Activated naive CD4-positive, alpha-beta T cell treated with anti-CD3 and anti-CD28 coated beads, Interleukin-2, amount 50 U/mL, for 24 hours (primary cell): ENCODE results near the gene GUCY2F.

Experiments used
- H3K27ac Mint-ChIP-seq: one replicate; pipeline ENCODE4 v1.8.0; 2021; ENCODE audit warnings: mild to moderate bottlenecking, mixed read lengths
- H3K27me3 Mint-ChIP-seq: one replicate; pipeline ENCODE4 v1.8.0; 2021; ENCODE audit warnings: mixed read lengths
- H3K36me3 Mint-ChIP-seq: one replicate; pipeline ENCODE4 v1.8.0; 2021; ENCODE audit warnings: mixed read lengths
- H3K4me1 Mint-ChIP-seq: one replicate; pipeline ENCODE4 v1.8.0; 2021; ENCODE audit warnings: mixed read lengths
- H3K4me3 Mint-ChIP-seq: one replicate; pipeline ENCODE4 v1.8.0; 2021; ENCODE audit warnings: mild to moderate bottlenecking, mixed read lengths
- H3K9me3 Mint-ChIP-seq: one replicate; pipeline ENCODE4 v1.8.0; 2021; ENCODE audit warnings: mixed read lengths

Gene GUCY2F

DNA sequence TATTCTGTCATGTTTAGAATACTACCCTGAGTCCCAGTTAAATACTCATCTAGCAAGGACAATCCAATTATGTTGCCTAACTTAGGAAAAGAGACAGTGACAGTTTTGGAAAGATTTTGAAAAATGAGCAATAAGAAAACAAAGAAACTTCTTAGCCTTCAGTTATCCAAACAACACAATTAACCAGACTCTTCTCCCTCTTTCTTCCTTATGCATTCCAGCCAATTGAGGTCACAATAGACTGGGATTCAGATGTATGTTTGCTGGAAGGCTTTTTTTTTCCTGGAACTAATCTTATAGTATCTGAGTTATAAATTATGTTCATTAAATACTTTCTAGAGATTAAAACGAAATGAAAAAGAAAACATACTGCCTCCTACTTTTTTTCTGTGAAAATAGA is 109.6 kb downstream of the GUCY2F start:
- Mint-ChIP-seq H3K4me3 (no peak overlapping the region), H3K4me1 (no peaks in the 10 kb centered on the region), H3K27me3 (peaks cover 7% of the 10 kb centered on the region), H3K9me3 (no peaks in the 10 kb centered on the region), H3K36me3 (no peaks in the 10 kb centered on the region), H3K27ac (no peak overlapping the region)

- Mint-ChIP-seq H3K27ac (no peak overlapping the region), H3K36me3 (no peaks in the 10 kb centered on the region), H3K4me1 (no peaks in the 10 kb centered on the region), H3K27me3 (no peaks in the 10 kb centered on the region), H3K4me3 (no peak overlapping the region), H3K9me3 (no peaks in the 10 kb centered on the region)
Measured at GRCh38 chrX:109362101-109362500, 119.8 kb downstream of the GUCY2F start.

- H3K4me3 Mint-ChIP-seq: no peak overlapping the region
- no peaks in the 10 kb centered on the region for H3K9me3 Mint-ChIP-seq
- no peak overlapping the region for H3K27ac Mint-ChIP-seq
- no peaks in the 10 kb centered on the region for H3K27me3 Mint-ChIP-seq
- no peaks in the 10 kb centered on the region for H3K4me1 Mint-ChIP-seq
- no peaks in the 10 kb centered on the region for H3K36me3 Mint-ChIP-seq
Measured at GRCh38 chrX:109360301-109360700, 121.6 kb downstream of the GUCY2F start.

- H3K27ac Mint-ChIP-seq: no peak overlapping the region
- no peak overlapping the region for H3K4me3 Mint-ChIP-seq
- no peaks in the 10 kb centered on the region for H3K9me3 Mint-ChIP-seq
- no peaks in the 10 kb centered on the region for H3K4me1 Mint-ChIP-seq
- no peaks in the 10 kb centered on the region for H3K36me3 Mint-ChIP-seq
- no peaks in the 10 kb centered on the region for H3K27me3 Mint-ChIP-seq
Measured at GRCh38 chrX:109357706-109358105, 124.2 kb downstream of the GUCY2F start.

GRCh38 chrX:109356684-109357083 is 125.2 kb downstream of the GUCY2F start:
- H3K9me3 Mint-ChIP-seq: no peaks in the 10 kb centered on the region
- no peak overlapping the region for H3K4me3 Mint-ChIP-seq
- no peaks in the 10 kb centered on the region for H3K36me3 Mint-ChIP-seq
- H3K27me3 Mint-ChIP-seq: no peaks in the 10 kb centered on the region
- H3K27ac Mint-ChIP-seq: no peak overlapping the region
- H3K4me1 Mint-ChIP-seq: no peaks in the 10 kb centered on the region

- H3K36me3 Mint-ChIP-seq: no peaks in the 10 kb centered on the region
- H3K9me3 Mint-ChIP-seq: no peaks in the 10 kb centered on the region
- no peak overlapping the region for H3K27ac Mint-ChIP-seq
- H3K4me1 Mint-ChIP-seq: no peaks in the 10 kb centered on the region
- H3K4me3 Mint-ChIP-seq: no peak overlapping the region
- H3K27me3 Mint-ChIP-seq: no peaks in the 10 kb centered on the region
Measured at GRCh38 chrX:109352066-109352588, 129.8 kb downstream of the GUCY2F start.

DNA sequence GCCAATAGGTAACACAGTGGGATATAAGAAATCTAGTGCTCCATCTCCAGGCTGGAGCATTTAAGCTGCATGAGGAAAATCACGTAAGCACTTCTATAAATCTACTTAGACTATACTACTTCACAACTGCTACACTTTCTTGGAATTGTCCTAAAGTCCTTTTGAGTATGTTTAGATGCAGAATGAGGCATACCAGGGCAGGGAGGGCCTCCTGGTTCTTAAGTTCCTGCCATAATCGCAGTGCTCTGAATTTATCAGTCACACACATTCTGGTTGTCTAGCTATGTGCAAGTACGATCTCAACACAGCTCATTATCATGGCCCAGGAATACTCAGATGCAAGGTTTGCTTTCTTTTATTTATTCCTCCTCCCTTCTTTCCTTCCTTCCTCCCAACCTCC is 130.3 kb downstream of the GUCY2F start:
- no peak overlapping the region for H3K27ac Mint-ChIP-seq
- no peaks in the 10 kb centered on the region for H3K36me3 Mint-ChIP-seq
- H3K4me1 Mint-ChIP-seq: no peaks in the 10 kb centered on the region
- no peak overlapping the region for H3K4me3 Mint-ChIP-seq
- no peaks in the 10 kb centered on the region for H3K9me3 Mint-ChIP-seq
- H3K27me3 Mint-ChIP-seq: no peaks in the 10 kb centered on the region

DNA sequence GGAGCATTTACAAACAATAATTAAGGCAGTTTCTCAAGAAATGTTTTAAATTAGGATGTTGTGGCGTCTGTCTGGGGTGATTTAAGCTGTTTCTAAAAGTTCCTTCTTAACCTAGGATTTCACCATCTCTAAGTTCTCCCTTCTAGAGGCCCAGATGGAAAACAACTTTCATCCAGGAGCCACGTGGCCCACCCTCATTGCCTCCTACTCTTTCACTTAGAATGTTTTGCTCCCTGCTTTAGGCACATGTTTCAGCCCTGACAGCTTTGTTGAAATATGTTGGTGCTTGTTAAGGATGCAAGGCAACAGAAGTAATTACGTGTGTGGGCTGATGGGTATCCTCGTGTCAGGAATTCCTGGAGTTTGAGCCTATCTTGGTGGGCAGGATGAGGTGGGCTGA is 131.3 kb downstream of the GUCY2F start:
- Mint-ChIP-seq H3K27me3 (no peaks in the 10 kb centered on the region), H3K27ac (no peak overlapping the region), H3K36me3 (no peaks in the 10 kb centered on the region), H3K4me3 (no peak overlapping the region), H3K9me3 (no peaks in the 10 kb centered on the region), H3K4me1 (no peaks in the 10 kb centered on the region)

DNA sequence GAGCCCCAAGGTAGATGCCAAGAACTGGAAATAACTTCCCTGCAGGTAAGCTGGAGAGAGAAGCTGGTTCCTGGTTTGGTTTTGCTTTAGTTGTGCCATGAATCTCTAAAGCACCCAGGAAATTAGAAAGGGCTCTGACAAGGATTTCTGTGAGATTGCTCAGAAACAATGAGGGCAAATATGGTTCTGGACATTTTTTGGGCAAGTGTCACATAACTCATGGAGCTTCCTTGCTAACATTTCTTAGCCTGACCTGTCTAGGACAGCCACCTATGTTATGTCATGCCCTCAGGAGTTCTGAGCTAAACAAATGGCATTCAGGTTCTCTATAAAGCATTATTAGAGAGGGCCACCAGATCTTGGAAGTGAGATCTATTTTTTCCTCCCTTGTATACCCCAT is 131.8 kb downstream of the GUCY2F start:
- H3K27ac Mint-ChIP-seq: no peak overlapping the region
- no peaks in the 10 kb centered on the region for H3K27me3 Mint-ChIP-seq
- no peaks in the 10 kb centered on the region for H3K9me3 Mint-ChIP-seq
- H3K36me3 Mint-ChIP-seq: no peaks in the 10 kb centered on the region
- no peak overlapping the region for H3K4me3 Mint-ChIP-seq
- H3K4me1 Mint-ChIP-seq: no peaks in the 10 kb centered on the region

GRCh38 chrX:109347632-109348031 is 134.3 kb downstream of the GUCY2F start:
- no peaks in the 10 kb centered on the region for H3K9me3 Mint-ChIP-seq
- H3K27ac Mint-ChIP-seq: no peak overlapping the region
- no peaks in the 10 kb centered on the region for H3K4me1 Mint-ChIP-seq
- H3K27me3 Mint-ChIP-seq: no peaks in the 10 kb centered on the region
- no peak overlapping the region for H3K4me3 Mint-ChIP-seq
- no peaks in the 10 kb centered on the region for H3K36me3 Mint-ChIP-seq

GRCh38 chrX:109346491-109346890 is 135.4 kb downstream of the GUCY2F start:
- no peaks in the 10 kb centered on the region for H3K27me3 Mint-ChIP-seq
- H3K27ac Mint-ChIP-seq: no peak overlapping the region
- no peaks in the 10 kb centered on the region for H3K9me3 Mint-ChIP-seq
- H3K36me3 Mint-ChIP-seq: no peaks in the 10 kb centered on the region
- H3K4me3 Mint-ChIP-seq: no peak overlapping the region
- H3K4me1 Mint-ChIP-seq: no peaks in the 10 kb centered on the region

DNA sequence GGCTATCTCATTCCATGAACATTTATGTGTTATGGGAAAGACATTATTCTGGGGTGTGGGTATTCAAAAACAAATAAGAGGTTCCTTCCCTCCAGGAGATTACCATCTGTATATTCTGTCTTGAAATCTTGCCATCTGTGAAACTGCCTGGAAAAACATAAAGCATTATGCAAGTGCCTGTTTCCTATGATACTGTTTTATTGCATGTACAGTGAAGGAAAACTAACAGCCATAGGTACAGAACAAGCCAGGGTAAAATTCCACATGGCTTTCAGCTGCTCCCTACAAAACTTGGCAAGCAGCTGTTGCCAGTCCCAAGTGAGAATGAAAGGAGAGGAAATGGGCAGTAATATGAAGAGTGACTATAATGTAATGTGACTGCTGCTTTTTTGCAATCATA is 136.0 kb downstream of the GUCY2F start:
- H3K36me3 Mint-ChIP-seq: no peaks in the 10 kb centered on the region
- no peaks in the 10 kb centered on the region for H3K27me3 Mint-ChIP-seq
- no peak overlapping the region for H3K4me3 Mint-ChIP-seq
- H3K27ac Mint-ChIP-seq: no peak overlapping the region
- H3K9me3 Mint-ChIP-seq: peaks cover 4% of the 10 kb centered on the region
- no peaks in the 10 kb centered on the region for H3K4me1 Mint-ChIP-seq

- Mint-ChIP-seq H3K27ac (no peak overlapping the region), H3K4me3 (no peak overlapping the region), H3K9me3 (peaks cover 7% of the 10 kb centered on the region), H3K36me3 (no peaks in the 10 kb centered on the region), H3K4me1 (no peaks in the 10 kb centered on the region), H3K27me3 (no peaks in the 10 kb centered on the region)
Measured at GRCh38 chrX:109344678-109345077, 137.2 kb downstream of the GUCY2F start.

DNA sequence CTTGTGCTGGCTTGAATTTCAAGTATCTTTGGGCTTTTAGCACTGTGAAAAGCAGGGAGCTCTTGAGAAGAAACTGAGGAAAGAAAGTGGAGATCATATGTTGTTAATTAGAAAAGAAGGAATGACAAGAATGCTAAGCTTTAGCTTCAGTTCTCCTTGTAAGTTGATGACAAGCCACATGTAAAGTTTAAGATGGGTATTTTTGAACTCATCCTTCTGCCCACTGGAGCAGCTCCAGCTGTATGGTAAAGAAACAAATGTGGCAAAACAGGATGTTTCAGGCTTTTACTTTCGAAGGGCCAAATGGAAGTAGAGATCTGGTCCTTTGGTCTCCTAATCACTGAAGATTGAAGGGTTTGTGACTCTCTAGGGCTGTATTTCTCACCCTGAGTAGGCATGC is 137.8 kb downstream of the GUCY2F start:
- Mint-ChIP-seq H3K4me1 (no peaks in the 10 kb centered on the region), H3K27me3 (no peaks in the 10 kb centered on the region), H3K27ac (no peak overlapping the region), H3K4me3 (no peak overlapping the region), H3K36me3 (no peaks in the 10 kb centered on the region), H3K9me3 (peaks cover 7% of the 10 kb centered on the region)

DNA sequence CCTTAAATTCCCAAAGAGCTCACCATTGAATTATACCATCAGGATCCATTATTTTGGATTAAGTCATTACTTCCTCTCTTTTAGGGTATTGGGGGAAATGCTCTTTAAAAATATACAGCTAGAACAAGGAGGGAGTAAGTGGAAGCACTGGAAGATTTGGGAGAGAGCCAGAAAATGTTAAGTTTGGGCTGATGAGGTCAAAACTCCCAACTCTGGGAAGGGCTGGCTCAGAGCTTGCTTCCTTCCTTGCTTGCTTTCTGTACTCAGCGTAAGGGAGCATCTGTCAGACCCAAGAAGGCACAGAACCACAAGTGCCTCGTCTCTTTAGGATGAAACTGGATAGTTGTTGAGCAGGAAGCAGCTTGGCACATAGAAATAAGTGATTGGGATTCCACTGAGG is 138.2 kb downstream of the GUCY2F start:
- Mint-ChIP-seq H3K27me3 (no peaks in the 10 kb centered on the region), H3K27ac (no peak overlapping the region), H3K4me3 (no peak overlapping the region), H3K9me3 (peaks cover 7% of the 10 kb centered on the region), H3K4me1 (no peaks in the 10 kb centered on the region), H3K36me3 (no peaks in the 10 kb centered on the region)

DNA sequence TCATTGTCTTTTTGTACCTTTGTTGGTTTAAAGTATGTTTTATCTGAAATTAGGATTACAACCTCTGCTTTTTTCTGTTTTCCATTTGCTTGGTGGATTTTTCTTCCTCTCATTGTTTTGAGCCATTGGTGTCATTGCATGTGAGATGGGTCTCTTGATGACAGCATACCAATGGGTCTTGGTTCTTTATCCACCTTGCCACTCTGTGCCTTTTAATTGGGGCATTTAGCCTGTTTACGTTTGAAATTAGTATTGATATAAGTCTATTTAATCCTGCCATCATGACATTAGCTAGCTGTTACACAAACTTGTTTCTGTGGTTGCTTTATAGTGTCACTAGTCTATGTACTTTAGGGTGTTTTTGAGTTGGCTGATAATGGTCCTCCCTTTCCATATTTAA is 145.7 kb downstream of the GUCY2F start:
- Mint-ChIP-seq H3K4me3 (no peak overlapping the region), H3K27me3 (peaks cover 1% of the 10 kb centered on the region), H3K4me1 (no peaks in the 10 kb centered on the region), H3K36me3 (no peaks in the 10 kb centered on the region), H3K27ac (no peak overlapping the region), H3K9me3 (peaks cover 6% of the 10 kb centered on the region)

- no peak overlapping the region for H3K4me3 Mint-ChIP-seq
- H3K4me1 Mint-ChIP-seq: no peaks in the 10 kb centered on the region
- H3K36me3 Mint-ChIP-seq: no peaks in the 10 kb centered on the region
- H3K27me3 Mint-ChIP-seq: no peaks in the 10 kb centered on the region
- peaks cover 7% of the 10 kb centered on the region for H3K9me3 Mint-ChIP-seq
- H3K27ac Mint-ChIP-seq: no peak overlapping the region
Measured at GRCh38 chrX:109327251-109327650, 154.6 kb downstream of the GUCY2F start.
